HUES6 (cell line): ENCODE measurements around the gene RNASE12.
A peak's percentile ranks its signal among the peaks of the same experiment; 100 is the strongest.
"Not testable (repeated sequence)": the region's sequence is repeated elsewhere in the genome, so short reads cannot be mapped to it uniquely, and the experiment has no call there.

ENCODE experiments used
- H3K27ac ChIP-seq: 2 replicates; pipeline ENCODE4 v1.7.0; 2013; ENCODE audit warnings: low read depth, mild to moderate bottlenecking, low read length, inconsistent platforms
- H3K27me3 ChIP-seq: 2 replicates; pipeline ENCODE4 v1.6.1; 2013; ENCODE audit warnings: low read length; ENCODE audit not compliant: control insufficient read depth, insufficient read depth
- H3K36me3 ChIP-seq: 2 replicates; pipeline ENCODE4 v1.6.1; 2013; ENCODE audit warnings: low read length; ENCODE audit not compliant: control insufficient read depth, insufficient read depth
- H3K4me1 ChIP-seq: 2 replicates; pipeline ENCODE4 v1.6.1; 2013; ENCODE audit warnings: low read length; ENCODE audit not compliant: control insufficient read depth, insufficient read depth
- H3K4me3 ChIP-seq: 2 replicates; pipeline ENCODE4 v1.5.1; 2013; ENCODE audit warnings: low read depth, low read length
- H3K9ac ChIP-seq: one replicate; pipeline ENCODE4 v1.6.1; 2013; ENCODE audit warnings: mild to moderate bottlenecking, low read length
- H3K9me3 ChIP-seq: 2 replicates; pipeline ENCODE4 v1.6.1; 2013; ENCODE audit warnings: low read depth, low read length; ENCODE audit not compliant: control insufficient read depth, insufficient read depth

Gene RNASE12

DNA sequence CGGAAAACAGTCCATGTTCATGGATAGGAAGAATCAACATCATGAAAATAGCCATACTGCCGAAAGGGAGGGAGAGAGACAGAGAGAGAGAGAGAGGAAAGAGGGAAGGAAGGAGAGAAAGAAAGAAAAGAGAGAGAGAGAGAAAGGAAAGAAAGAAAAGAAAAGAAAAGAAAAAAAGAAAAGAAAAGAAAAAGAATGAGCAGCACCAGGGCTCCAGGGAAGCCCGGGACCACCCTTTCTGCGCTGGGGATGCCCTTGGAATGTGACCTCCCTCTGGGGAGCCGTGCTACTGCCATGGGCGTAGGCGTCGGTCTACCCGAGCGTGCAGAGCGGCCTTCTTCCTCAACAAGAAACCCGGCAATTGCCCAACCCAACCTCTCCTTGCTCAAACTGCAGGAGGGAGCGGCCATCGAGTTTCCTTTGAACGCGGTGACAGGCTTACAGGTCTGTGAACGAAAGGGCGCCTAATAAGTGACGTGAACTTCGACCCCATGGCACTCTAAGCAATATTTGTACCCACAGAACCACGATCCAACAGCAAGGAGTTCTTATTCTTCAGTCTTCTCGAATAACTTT is 33.4 kb upstream of the RNASE12 start:
- Histone ChIP-seq H3K9ac (peak overlapping the region; percentile 54), H3K27ac (no peak overlapping the region; the same call in 1 of the 2 replicates), H3K36me3 (no peaks in the 10 kb centered on the region), H3K4me3 (peak overlapping the region; percentile 85), H3K4me1 (peaks cover 16% of the 10 kb centered on the region), H3K9me3 (no peaks in the 10 kb centered on the region), H3K27me3 (peaks cover 41% of the 10 kb centered on the region)

DNA sequence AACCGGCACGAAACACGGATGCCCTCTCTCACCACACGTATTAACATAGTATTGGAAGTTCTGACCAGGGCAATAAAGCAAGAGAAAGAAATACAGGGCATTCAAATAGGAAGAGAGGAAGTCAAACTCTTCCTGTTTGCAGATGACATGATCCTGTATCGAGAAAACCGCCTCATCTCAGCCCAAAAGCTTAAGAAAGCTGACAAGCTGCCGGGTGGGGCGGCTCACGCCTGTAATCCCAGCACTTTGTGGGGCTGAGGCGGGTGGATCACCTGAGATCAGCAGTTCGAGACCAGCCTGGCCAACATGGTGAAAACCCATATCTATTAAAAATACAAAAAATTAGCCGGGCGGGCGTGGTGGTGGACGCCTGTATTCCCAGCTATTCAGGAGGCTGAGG is 32.6 kb upstream of the RNASE12 start:
- Histone ChIP-seq H3K4me1 (peaks cover 16% of the 10 kb centered on the region), H3K9me3 (no peaks in the 10 kb centered on the region), H3K36me3 (no peaks in the 10 kb centered on the region), H3K4me3 (peak overlapping the region; percentile 85), H3K27me3 (peaks cover 34% of the 10 kb centered on the region), H3K9ac (no peak overlapping the region), H3K27ac (no peak overlapping the region)

DNA sequence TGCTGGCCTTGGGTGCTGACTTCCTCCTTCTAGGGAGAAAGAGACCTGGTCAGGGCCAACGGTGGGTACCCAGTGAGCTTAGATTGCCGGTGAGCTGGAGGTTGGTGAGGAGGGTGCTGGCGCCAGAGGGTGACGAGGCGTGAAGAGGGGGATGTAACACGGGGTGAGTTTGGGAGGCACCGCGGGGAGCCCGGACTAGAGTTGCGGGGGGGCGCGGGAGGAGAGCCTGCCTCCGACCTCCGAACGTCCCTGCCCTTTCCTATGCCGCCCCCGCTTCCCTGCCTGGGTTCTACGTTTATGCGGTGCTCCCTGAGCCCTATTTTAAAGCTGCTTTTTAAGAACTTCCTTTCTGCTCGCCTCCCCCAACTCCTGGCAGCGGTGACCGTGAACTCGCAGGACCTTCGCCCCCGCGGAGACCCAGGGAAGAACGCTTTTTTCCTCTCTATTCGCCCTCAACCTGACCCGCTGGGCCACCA is 31.7 kb upstream of the RNASE12 start:
- H3K9me3 ChIP-seq, result no peaks in the 10 kb centered on the region
- peaks cover 9% of the 10 kb centered on the region for H3K4me1 ChIP-seq
- no peak overlapping the region for H3K27ac ChIP-seq
- H3K36me3 ChIP-seq, result no peaks in the 10 kb centered on the region
- no peak overlapping the region for H3K9ac ChIP-seq
- peak overlapping the region; percentile 85 for H3K4me3 ChIP-seq
- H3K27me3 ChIP-seq, result peaks cover 25% of the 10 kb centered on the region

DNA sequence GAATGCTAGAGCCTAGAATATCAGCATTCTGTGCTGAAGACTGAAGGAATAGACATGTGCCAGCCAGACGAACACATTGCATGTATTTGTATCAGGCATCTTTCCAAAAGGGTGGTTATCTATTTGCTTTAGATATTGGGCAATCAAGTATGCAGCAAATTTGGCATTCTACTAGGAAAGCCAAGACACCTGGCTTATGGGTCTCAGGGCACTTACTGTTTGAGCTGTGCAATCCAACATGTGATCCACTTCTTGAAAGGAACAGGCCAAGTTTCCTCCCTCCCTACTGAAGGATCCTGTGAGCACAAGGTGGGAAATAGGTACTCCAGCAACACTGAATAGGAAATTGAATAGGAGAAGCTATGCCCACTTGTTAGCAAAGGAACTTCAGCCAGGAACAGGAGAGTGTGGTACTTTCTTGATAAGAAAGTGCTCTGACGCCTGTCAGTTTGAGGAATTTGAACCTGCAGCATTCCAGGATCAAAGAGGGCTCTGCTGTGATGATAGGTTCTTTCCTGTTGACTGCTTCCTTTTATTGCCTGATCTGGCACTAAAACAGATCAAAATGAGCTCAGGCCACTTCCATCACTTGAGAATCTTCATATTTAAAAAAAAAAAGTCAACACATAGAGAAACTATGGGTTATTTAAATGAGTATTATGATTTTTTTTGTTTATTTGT is 29.8 kb upstream of the RNASE12 start:
- no peaks in the 10 kb centered on the region for H3K36me3 ChIP-seq
- no peak overlapping the region for H3K27ac ChIP-seq
- H3K4me3 ChIP-seq, result no peak overlapping the region
- peaks cover 4% of the 10 kb centered on the region; the same call in 1 of the 2 replicates for H3K4me1 ChIP-seq
- H3K27me3 ChIP-seq, result peaks cover 7% of the 10 kb centered on the region; the same call in 1 of the 2 replicates
- no peaks in the 10 kb centered on the region for H3K9me3 ChIP-seq
- H3K9ac ChIP-seq, result no peak overlapping the region

DNA sequence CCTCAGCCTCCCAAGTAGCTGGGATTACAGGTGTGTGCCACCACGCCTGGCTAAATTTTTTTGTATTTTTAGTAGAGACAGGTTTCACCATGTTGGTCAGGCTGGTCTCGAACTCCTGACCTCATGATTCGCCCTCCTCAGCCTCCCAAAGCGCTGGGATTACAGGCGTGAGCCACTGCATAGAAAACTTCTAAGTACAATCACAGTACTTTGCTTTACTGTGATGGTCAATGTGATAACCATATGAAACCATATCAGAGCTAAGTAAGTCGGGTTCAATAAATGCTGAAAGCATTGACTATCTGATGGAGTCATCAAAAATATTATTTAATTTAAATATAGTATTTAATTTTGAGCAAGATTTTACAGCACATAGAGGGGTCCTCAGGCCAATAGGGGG is 28.5 kb upstream of the RNASE12 start:
- H3K4me3 ChIP-seq, H3K4me1 ChIP-seq, H3K27me3 ChIP-seq, H3K27ac ChIP-seq, H3K9ac ChIP-seq, H3K36me3 ChIP-seq, H3K9me3 ChIP-seq: not testable (repeated sequence)

DNA sequence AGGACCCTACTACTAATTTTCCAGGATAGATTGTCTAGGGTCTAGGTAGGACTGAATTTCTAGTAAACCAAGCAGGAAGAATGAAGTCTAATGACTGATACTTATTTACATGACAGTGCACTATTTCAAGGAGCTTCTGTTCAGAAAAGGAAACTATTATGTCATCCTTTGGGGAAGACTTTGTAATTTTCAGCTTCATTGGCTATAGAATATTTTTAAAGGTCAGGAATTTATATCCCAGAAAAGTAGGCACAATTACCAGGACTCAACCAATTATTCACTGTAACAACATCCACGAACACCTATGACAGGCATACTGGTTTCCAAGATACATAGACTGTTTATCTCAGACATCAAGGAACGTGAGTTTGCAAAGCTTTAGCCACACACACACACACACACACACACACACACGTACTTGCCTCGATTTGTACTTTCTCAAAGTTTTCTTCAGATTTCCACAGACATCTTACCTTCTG is 27.1 kb upstream of the RNASE12 start:
- H3K9ac ChIP-seq, result no peak overlapping the region
- H3K27me3 ChIP-seq, result peaks cover 7% of the 10 kb centered on the region; the same call in 1 of the 2 replicates
- no peaks in the 10 kb centered on the region for H3K36me3 ChIP-seq
- H3K4me3 ChIP-seq, result no peak overlapping the region
- peaks cover 6% of the 10 kb centered on the region; the same call in 1 of the 2 replicates for H3K4me1 ChIP-seq
- no peaks in the 10 kb centered on the region for H3K9me3 ChIP-seq
- H3K27ac ChIP-seq, result no peak overlapping the region

DNA sequence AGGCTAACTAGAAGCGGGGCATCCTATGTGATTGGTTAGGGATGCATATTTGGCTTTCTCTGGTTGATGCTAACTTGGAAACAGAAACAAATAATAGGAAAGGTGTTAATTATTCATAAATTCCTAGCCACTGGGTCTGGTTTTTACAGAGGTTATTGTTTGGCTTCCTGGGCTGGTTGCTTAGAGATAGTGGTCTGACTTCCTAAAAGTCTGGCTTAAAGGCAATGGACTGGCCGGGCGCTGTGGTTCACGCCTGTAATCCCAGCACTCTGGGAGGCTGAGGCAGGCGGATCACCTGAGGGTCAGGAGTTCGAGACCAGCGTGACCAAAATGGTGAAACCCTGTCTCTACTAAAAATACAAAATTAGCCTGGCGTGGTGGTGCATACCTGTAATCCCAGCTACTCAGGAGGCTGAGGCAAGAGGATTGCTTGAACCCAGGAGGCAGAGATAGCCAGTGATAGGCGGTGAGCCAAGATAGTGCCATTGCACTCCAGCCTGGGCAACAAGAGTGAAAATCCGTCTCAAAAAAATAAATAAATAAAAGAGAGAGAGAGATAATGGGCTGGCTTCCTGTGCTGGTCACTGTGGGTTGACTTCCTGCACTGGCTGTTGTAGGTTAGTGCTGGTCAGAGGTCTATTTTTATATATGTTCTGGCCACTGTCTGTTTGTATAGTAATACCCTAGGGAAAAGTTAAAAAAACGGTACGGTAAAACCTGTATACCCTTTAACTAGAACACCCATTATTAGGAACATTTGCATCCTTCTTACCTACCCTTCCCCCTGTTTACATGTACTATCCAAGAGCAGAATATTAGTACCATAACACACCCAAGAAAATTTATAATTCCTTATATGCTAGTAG is 26.2 kb upstream of the RNASE12 start:
- Histone ChIP-seq H3K36me3 (no peaks in the 10 kb centered on the region), H3K27ac (no peak overlapping the region), H3K4me3 (no peak overlapping the region), H3K9me3 (no peaks in the 10 kb centered on the region), H3K27me3 (no peaks in the 10 kb centered on the region), H3K4me1 (0 out of 2 replicates have a peak, but pooled peaks cover 3% of the 10 kb centered on the region), H3K9ac (no peak overlapping the region)

DNA sequence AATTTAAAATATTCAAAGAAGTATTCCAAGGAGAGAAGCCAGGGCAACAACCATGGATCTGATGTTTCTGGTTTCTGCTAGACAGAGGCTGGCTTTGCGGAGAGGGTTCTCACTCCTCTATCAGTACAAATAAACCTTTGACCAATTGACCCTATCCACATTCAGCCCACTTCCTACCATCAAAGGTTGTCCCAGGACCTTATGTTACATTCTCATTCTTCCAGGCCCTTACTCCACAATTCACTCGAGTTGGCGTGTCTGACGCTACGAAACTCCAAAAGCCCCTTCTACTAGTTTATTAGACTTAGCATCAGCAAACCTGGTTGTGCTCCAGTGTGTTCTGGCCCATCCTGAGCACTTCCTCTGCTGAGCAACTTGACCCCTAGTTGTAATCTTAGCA is 24.8 kb upstream of the RNASE12 start:
- H3K9ac ChIP-seq, result no peak overlapping the region
- H3K4me3 ChIP-seq, result no peak overlapping the region
- H3K9me3 ChIP-seq, result no peaks in the 10 kb centered on the region
- no peaks in the 10 kb centered on the region for H3K36me3 ChIP-seq
- no peak overlapping the region for H3K27ac ChIP-seq
- 0 out of 2 replicates have a peak, but pooled peaks cover 3% of the 10 kb centered on the region for H3K4me1 ChIP-seq
- no peaks in the 10 kb centered on the region for H3K27me3 ChIP-seq

DNA sequence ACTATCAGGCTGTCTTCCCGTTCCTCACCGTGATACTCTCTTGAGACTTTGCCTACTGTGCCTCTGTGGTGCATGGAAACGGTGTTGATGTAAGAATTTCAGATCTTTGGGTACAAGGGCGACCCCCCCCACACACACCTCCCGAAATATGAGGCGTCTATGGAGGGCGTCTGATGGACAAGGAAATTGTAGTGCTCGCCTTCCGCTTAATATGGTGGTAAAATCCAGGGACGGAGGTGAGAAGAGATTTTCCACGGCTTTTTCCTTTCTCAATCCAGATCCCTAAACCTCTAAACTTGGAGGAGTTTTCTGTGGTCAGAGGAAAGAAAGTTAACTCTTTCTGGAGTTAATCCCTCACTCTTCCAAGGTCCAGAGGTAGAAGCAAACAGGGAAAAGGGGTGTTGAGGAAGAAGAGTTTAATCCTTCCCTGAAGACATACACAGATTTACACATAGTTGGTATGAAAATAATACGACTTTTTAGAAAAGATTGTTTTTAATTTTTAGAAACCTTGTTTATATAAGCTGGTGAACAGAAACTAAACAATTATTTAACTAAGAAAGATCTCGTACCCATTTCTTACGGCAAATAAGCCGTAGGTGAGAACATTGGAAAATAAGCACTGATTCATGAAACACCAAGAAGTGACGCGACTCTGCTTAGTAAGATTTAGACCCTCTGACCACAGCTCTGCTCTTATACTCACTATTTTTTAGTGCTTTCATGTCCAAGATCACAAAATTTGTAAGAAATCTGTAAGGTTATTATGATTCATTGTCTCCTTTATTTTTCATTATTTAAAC is 23.1 kb upstream of the RNASE12 start:
- Histone ChIP-seq H3K9me3 (no peaks in the 10 kb centered on the region), H3K4me1 (peaks cover 3% of the 10 kb centered on the region; the same call in 1 of the 2 replicates), H3K27me3 (no peaks in the 10 kb centered on the region), H3K27ac (0 out of 2 replicates have a peak overlapping the region, but pooled peaks have one; percentile 8), H3K4me3 (peak overlapping the region; percentile 95), H3K9ac (peak overlapping the region; percentile 83), H3K36me3 (no peaks in the 10 kb centered on the region)
